Medulla oblongata (tissue), 1 donor: ENCODE results near the gene GORASP2.
"Not testable (repeated sequence)": the region's sequence is repeated elsewhere in the genome, so short reads cannot be mapped to it uniquely, and the experiment has no call there.

Experiments
- DNase-seq: peaks from one replicate; pipeline ENCODE4 v3.0.0-alpha.2; 2015; ENCODE audit errors: extremely low spot score

Gene GORASP2

GRCh38 chr2:170928824-170929685, at the start of gene GORASP2:
GORASP2 (plus strand) TSS chr2:170929253; CDS start chr2:170929341, 88 bp downstream.
- DNase-seq, result peak; percentile 99

GRCh38 chr2:170881840-170882239, 47.2 kb upstream of the GORASP2 start:
- DNase-seq, result no peak

- no peak for DNase-seq
Measured at GRCh38 chr2:170882758-170883157, 46.3 kb upstream of the GORASP2 start.

- no peak for DNase-seq
Measured at GRCh38 chr2:170883683-170884082, 45.4 kb upstream of the GORASP2 start.

GRCh38 chr2:170885130-170885791, 43.8 kb upstream of the GORASP2 start:
- no peak for DNase-seq

- DNase-seq, result no peak
Measured at GRCh38 chr2:170886386-170886785, 42.7 kb upstream of the GORASP2 start.

GRCh38 chr2:170887496-170887895, 41.6 kb upstream of the GORASP2 start:
- DNase-seq, result no peak

- no peak for DNase-seq
Measured at GRCh38 chr2:170887896-170888295, 41.2 kb upstream of the GORASP2 start.

- no peak for DNase-seq
Measured at GRCh38 chr2:170891893-170892292, 37.2 kb upstream of the GORASP2 start.

- DNase-seq, result no peak
Measured at GRCh38 chr2:170892391-170892951, 36.6 kb upstream of the GORASP2 start.

- DNase-seq, result no peak
Measured at GRCh38 chr2:170895023-170895757, 33.9 kb upstream of the GORASP2 start.

GRCh38 chr2:170896622-170897021, 32.4 kb upstream of the GORASP2 start:
- no peak for DNase-seq

- DNase-seq, result no peak
Measured at GRCh38 chr2:170897108-170897507, 31.9 kb upstream of the GORASP2 start.

GRCh38 chr2:170905864-170906263, 23.2 kb upstream of the GORASP2 start:
- DNase-seq, result no peak

GRCh38 chr2:170911314-170911889, 17.7 kb upstream of the GORASP2 start:
- no peak for DNase-seq

- not testable (repeated sequence) for DNase-seq
Measured at GRCh38 chr2:170914994-170915666, 13.9 kb upstream of the GORASP2 start.

- DNase-seq, result no peak
Measured at GRCh38 chr2:170917219-170917913, 11.7 kb upstream of the GORASP2 start.

- no peak for DNase-seq
Measured at GRCh38 chr2:170917957-170918356, 11.1 kb upstream of the GORASP2 start.

GRCh38 chr2:170921873-170922272, 7.2 kb upstream of the GORASP2 start:
- DNase-seq, result not testable (repeated sequence)
